Measurements from ENCODE around the gene PPP2R1B. TPM values are rescaled to one million over a fixed set of nuclear protein-coding genes. Genes with fewer than 3 reads are reported as not detected.

The PPP2R1B gene
- total RNA-seq, 1 donor from 2014 or later: 38.5 TPM

DNA sequence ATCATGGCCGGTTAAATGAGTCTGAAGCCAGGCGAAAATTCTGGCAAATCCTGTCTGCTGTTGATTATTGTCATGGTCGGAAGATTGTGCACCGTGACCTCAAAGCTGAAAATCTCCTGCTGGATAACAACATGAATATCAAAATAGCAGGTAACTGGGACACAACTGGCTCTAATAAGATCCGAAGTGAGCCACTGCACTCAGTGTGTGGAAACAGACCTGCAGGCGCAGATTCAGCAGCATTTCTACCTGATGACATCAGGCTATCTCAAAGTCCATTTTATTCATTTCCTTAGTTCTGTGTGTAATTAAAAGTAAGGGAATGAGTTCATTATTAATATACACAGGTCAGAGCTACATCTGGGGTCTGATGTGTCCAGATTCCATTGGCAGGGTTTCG is 78.2 kb downstream of the PPP2R1B start:
- no peaks in the 10 kb centered on the region for H3K36me3 Mint-ChIP-seq (ENCODE audit: low read depth, unreplicated experiment)
- no peak overlapping the region for H3K4me3 Mint-ChIP-seq (ENCODE audit: unreplicated experiment)
- TF ChIP-seq, protein P1, sequence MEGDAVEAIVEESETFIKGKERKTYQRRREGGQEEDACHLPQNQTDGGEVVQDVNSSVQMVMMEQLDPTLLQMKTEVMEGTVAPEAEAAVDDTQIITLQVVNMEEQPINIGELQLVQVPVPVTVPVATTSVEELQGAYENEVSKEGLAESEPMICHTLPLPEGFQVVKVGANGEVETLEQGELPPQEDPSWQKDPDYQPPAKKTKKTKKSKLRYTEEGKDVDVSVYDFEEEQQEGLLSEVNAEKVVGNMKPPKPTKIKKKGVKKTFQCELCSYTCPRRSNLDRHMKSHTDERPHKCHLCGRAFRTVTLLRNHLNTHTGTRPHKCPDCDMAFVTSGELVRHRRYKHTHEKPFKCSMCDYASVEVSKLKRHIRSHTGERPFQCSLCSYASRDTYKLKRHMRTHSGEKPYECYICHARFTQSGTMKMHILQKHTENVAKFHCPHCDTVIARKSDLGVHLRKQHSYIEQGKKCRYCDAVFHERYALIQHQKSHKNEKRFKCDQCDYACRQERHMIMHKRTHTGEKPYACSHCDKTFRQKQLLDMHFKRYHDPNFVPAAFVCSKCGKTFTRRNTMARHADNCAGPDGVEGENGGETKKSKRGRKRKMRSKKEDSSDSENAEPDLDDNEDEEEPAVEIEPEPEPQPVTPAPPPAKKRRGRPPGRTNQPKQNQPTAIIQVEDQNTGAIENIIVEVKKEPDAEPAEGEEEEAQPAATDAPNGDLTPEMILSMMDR (IDR thresholded peaks at IDR 0.05; ENCODE audit: unreplicated experiment): no peak
- H3K4me1 Mint-ChIP-seq (ENCODE audit: unreplicated experiment): no peaks in the 10 kb centered on the region
- no peaks in the 10 kb centered on the region for H3K27me3 Mint-ChIP-seq (ENCODE audit: unreplicated experiment)
- H3K9me3 Mint-ChIP-seq (ENCODE audit: unreplicated experiment): no peaks in the 10 kb centered on the region
- no peak overlapping the region for H3K27ac Mint-ChIP-seq (ENCODE audit: unreplicated experiment)
- DNase-seq (ENCODE audit: low spot score): no peak

DNA sequence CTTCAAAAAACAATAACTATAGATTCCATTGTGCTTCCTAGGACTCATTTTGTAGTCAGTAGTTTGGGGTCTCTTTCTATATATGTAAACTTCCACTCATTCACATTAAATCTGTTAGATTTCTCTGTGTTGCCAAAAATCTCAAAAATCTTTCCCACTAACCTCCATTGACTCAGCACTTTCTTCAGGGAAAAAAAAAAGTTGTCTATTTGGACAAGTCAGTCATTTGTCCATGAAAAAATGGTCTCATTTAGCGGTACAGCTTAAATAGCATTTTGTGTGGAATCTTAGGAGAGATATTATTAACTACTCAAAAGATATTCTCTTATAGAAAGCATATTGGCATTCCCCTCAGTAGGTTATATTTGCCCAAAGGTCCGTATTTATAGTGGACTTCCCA is 81.9 kb downstream of the PPP2R1B start:
- TF ChIP-seq, protein P1 (IDR thresholded peaks at IDR 0.05; ENCODE audit: unreplicated experiment): no peak
- no peak overlapping the region for H3K4me3 Mint-ChIP-seq (ENCODE audit: unreplicated experiment)
- no peaks in the 10 kb centered on the region for H3K9me3 Mint-ChIP-seq (ENCODE audit: unreplicated experiment)
- no peak overlapping the region for H3K27ac Mint-ChIP-seq (ENCODE audit: unreplicated experiment)
- no peaks in the 10 kb centered on the region for H3K36me3 Mint-ChIP-seq (ENCODE audit: low read depth, unreplicated experiment)
- no peaks in the 10 kb centered on the region for H3K27me3 Mint-ChIP-seq (ENCODE audit: unreplicated experiment)
- DNase-seq (ENCODE audit: low spot score): no peak
- H3K4me1 Mint-ChIP-seq (ENCODE audit: unreplicated experiment): no peaks in the 10 kb centered on the region

DNA sequence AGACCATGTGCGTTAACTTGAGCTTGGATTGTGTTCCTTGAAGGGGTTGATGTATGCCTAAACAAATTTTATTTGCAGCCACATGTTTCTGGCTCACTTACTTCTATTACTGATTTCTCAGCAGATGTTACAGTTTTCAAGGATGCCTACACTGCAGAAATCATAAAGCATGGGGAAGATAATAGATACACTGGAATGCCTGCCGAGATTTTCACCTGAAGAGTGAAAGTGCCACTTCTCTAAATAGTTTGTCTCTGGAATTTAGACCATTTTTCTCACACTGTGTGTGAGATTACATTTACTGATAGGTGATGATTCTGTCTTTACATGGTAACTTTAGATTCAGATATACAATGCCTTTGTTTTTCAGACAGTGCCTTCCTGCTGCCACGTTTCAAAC is 82.4 kb downstream of the PPP2R1B start:
- H3K4me3 Mint-ChIP-seq (ENCODE audit: unreplicated experiment): no peak overlapping the region
- no peak overlapping the region for H3K27ac Mint-ChIP-seq (ENCODE audit: unreplicated experiment)
- H3K36me3 Mint-ChIP-seq (ENCODE audit: low read depth, unreplicated experiment): no peaks in the 10 kb centered on the region
- H3K27me3 Mint-ChIP-seq (ENCODE audit: unreplicated experiment): no peaks in the 10 kb centered on the region
- TF ChIP-seq, protein P1 (IDR thresholded peaks at IDR 0.05; ENCODE audit: unreplicated experiment): no peak
- H3K9me3 Mint-ChIP-seq (ENCODE audit: unreplicated experiment): no peaks in the 10 kb centered on the region
- no peak for DNase-seq (ENCODE audit: low spot score)
- no peaks in the 10 kb centered on the region for H3K4me1 Mint-ChIP-seq (ENCODE audit: unreplicated experiment)

DNA sequence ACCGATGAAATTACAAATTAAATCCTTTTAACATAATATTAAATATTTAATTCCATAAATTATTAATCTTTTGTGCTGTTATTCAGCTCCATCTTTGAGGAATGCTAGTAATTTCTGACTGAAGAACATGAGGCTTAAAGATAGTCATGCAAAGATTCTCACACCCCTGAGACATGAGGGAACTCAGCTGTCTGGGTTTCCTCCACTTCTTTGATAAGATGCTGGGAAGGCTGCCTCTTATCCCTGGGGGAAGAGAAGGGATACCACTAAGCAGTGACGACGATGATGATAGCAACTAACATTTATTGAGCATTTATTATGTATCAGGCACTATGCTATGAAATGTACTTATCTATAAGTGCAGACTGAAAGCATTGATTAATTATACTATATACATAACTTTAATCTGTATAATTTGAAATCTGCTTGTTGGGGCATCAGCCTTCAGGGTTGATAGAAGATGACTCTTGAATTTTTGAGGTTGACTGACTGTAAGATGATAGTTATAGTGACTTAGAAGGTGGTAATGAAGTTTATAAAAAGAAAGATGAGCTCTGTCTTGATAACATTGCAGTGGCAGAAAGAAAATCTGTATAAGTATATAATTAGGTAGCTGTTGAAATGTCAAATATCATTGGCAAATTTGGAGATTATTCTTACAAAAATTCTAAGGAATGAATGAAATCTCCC is 85.6 kb downstream of the PPP2R1B start:
- no peaks in the 10 kb centered on the region for H3K36me3 Mint-ChIP-seq (ENCODE audit: low read depth, unreplicated experiment)
- no peak overlapping the region for H3K4me3 Mint-ChIP-seq (ENCODE audit: unreplicated experiment)
- no peaks in the 10 kb centered on the region for H3K27me3 Mint-ChIP-seq (ENCODE audit: unreplicated experiment)
- no peak overlapping the region for H3K27ac Mint-ChIP-seq (ENCODE audit: unreplicated experiment)
- no peaks in the 10 kb centered on the region for H3K4me1 Mint-ChIP-seq (ENCODE audit: unreplicated experiment)
- no peak for DNase-seq (ENCODE audit: low spot score)
- H3K9me3 Mint-ChIP-seq (ENCODE audit: unreplicated experiment): no peaks in the 10 kb centered on the region
- TF ChIP-seq, protein P1 (IDR thresholded peaks at IDR 0.05; ENCODE audit: unreplicated experiment): no peak

Other genes starting within 250 kb of the PPP2R1B start
- 26.2 TPM for gene LAYN, start 225.7 kb downstream of the PPP2R1B start, total RNA-seq (ENCODE audit: unreplicated experiment)
- gene SIK2, start 163.9 kb downstream of the PPP2R1B start, total RNA-seq (ENCODE audit: unreplicated experiment): 16.3 TPM
- gene ALG9, start 105.2 kb upstream of the PPP2R1B start, total RNA-seq (ENCODE audit: unreplicated experiment): 35.8 TPM
- gene FDXACB1, start 112.8 kb upstream of the PPP2R1B start, total RNA-seq (ENCODE audit: unreplicated experiment): 1.4 TPM
- 35.6 TPM for gene CFAP68, start 113.2 kb upstream of the PPP2R1B start, total RNA-seq (ENCODE audit: unreplicated experiment)
- not detected for gene CRYAB, start 145.4 kb upstream of the PPP2R1B start, total RNA-seq (ENCODE audit: unreplicated experiment)
- gene HSPB2, start 146.3 kb upstream of the PPP2R1B start, total RNA-seq (ENCODE audit: unreplicated experiment): not detected
- 2.8 TPM for gene C11orf52, start 152.5 kb upstream of the PPP2R1B start, total RNA-seq (ENCODE audit: unreplicated experiment)
- gene DIXDC1, start 171.0 kb upstream of the PPP2R1B start, total RNA-seq (ENCODE audit: unreplicated experiment): 6.2 TPM

Measured in endothelial cell (in vitro differentiated cells).